NCI-H187 (cell line): ENCODE results near the gene CACNA1D.
A peak's percentile ranks its signal among the peaks of the same experiment; 100 is the strongest.
"Not testable (repeated sequence)": the region's sequence is repeated elsewhere in the genome, so short reads cannot be mapped to it uniquely, and the experiment has no call there.

ENCODE experiments used
- DNase-seq, 2 experiments: peaks; one replicate each; lab custom pipeline; 2025; lab: John Stamatoyannopoulos, UW

Gene CACNA1D

GRCh38 chr3:53493963-53494791 is at the start of gene CACNA1D:
Gene CACNA1D, plus strand, starts transcription at chr3:53494611. Its CDS starts 556 bp downstream, at chr3:53495167.
- peak in 1 of 2 experiments; percentile 38 for DNase-seq

GRCh38 chr3:53457068-53457467 is 37.3 kb upstream of the CACNA1D start:
- no peak for DNase-seq

GRCh38 chr3:53460326-53460725 is 34.1 kb upstream of the CACNA1D start:
- DNase-seq: no peak

GRCh38 chr3:53464424-53464823 is 30.0 kb upstream of the CACNA1D start:
- DNase-seq: no peak

GRCh38 chr3:53469758-53470157 is 24.7 kb upstream of the CACNA1D start:
- DNase-seq: not testable (repeated sequence)

- DNase-seq: no peak
These were observed 21.0 kb upstream of the CACNA1D start for GRCh38 chr3:53473422-53473821.

GRCh38 chr3:53476372-53476771 is 18.0 kb upstream of the CACNA1D start:
- not testable (repeated sequence) for DNase-seq

GRCh38 chr3:53477689-53478088 is 16.7 kb upstream of the CACNA1D start:
- not testable (repeated sequence) for DNase-seq

GRCh38 chr3:53478166-53478830 is 16.1 kb upstream of the CACNA1D start:
- DNase-seq: no peak

- DNase-seq: no peak
These were observed 15.3 kb upstream of the CACNA1D start for GRCh38 chr3:53478921-53479664.

GRCh38 chr3:53482227-53482626 is 12.2 kb upstream of the CACNA1D start:
- no peak for DNase-seq

- DNase-seq: no peak
These were observed 10.6 kb upstream of the CACNA1D start for GRCh38 chr3:53483821-53484220.

GRCh38 chr3:53484984-53485383 is 9.4 kb upstream of the CACNA1D start:
- no peak for DNase-seq

- DNase-seq: no peak
These were observed 8.6 kb upstream of the CACNA1D start for GRCh38 chr3:53485675-53486403.

GRCh38 chr3:53486961-53487654 is 7.3 kb upstream of the CACNA1D start:
- DNase-seq: no peak

- no peak for DNase-seq
These were observed 5.0 kb upstream of the CACNA1D start for GRCh38 chr3:53489386-53489785.

- DNase-seq: no peak
These were observed 4.5 kb upstream of the CACNA1D start for GRCh38 chr3:53489787-53490458.

GRCh38 chr3:53490459-53490968 is 3.9 kb upstream of the CACNA1D start:
- DNase-seq: no peak

GRCh38 chr3:53491276-53491675 is 3.1 kb upstream of the CACNA1D start:
- DNase-seq: no peak

- DNase-seq: no peak
These were observed 832 bp upstream of the CACNA1D start for GRCh38 chr3:53493595-53493962.

GRCh38 chr3:53495146-53495519 is 722 bp downstream of the CACNA1D start:
- DNase-seq: no peak
